GM19025 (cell line): Measurements from ENCODE around the gene CD160.
"Not testable (repeated sequence)": the region's sequence is repeated elsewhere in the genome, so short reads cannot be mapped to it uniquely, and the experiment has no call there.

Experiments used
- ATAC-seq: cut with Tn5 transposase; IDR thresholded peaks from one replicate; pipeline ENCODE4 v1.9.1; 2021; ENCODE audit warnings: mild to moderate bottlenecking, low read depth, moderate library complexity; ENCODE audit not compliant: unreplicated experiment

CD160 gene

GRCh38 chr1:145757420-145757819 is 38.1 kb downstream of the CD160 start:
- ATAC-seq, result no peak

GRCh38 chr1:145758116-145758515 is 38.8 kb downstream of the CD160 start:
- ATAC-seq, result no peak

GRCh38 chr1:145758575-145758974 is 39.3 kb downstream of the CD160 start:
- ATAC-seq, result no peak

- ATAC-seq, result no peak
Observed at GRCh38 chr1:145759721-145760120, 40.4 kb downstream of the CD160 start.

- ATAC-seq, result not testable (repeated sequence)
Observed at GRCh38 chr1:145760395-145760949, 41.2 kb downstream of the CD160 start.

- ATAC-seq, result not testable (repeated sequence)
Observed at GRCh38 chr1:145761498-145761897, 42.2 kb downstream of the CD160 start.

- not testable (repeated sequence) for ATAC-seq
Observed at GRCh38 chr1:145762001-145762400, 42.7 kb downstream of the CD160 start.

GRCh38 chr1:145764231-145764940 is 45.1 kb downstream of the CD160 start:
- not testable (repeated sequence) for ATAC-seq

GRCh38 chr1:145765127-145765526 is 45.8 kb downstream of the CD160 start:
- ATAC-seq, result not testable (repeated sequence)

GRCh38 chr1:145765585-145766360 is 46.5 kb downstream of the CD160 start:
- not testable (repeated sequence) for ATAC-seq

- not testable (repeated sequence) for ATAC-seq
Observed at GRCh38 chr1:145766926-145767325, 47.6 kb downstream of the CD160 start.

GRCh38 chr1:145768004-145768403 is 48.7 kb downstream of the CD160 start:
- ATAC-seq, result not testable (repeated sequence)

GRCh38 chr1:145771056-145771455 is 51.8 kb downstream of the CD160 start:
- ATAC-seq, result no peak

- ATAC-seq, result no peak
Observed at GRCh38 chr1:145773423-145773822, 54.1 kb downstream of the CD160 start.

GRCh38 chr1:145777357-145778145 is 58.3 kb downstream of the CD160 start:
- ATAC-seq, result no peak

GRCh38 chr1:145778146-145778540 is 58.8 kb downstream of the CD160 start:
- ATAC-seq, result no peak

- ATAC-seq, result no peak
Observed at GRCh38 chr1:145782272-145783099, 63.2 kb downstream of the CD160 start.

GRCh38 chr1:145784409-145784808 is 65.1 kb downstream of the CD160 start:
- no peak for ATAC-seq

- ATAC-seq, result no peak
Observed at GRCh38 chr1:145785547-145785946, 66.2 kb downstream of the CD160 start.

- no peak for ATAC-seq
Observed at GRCh38 chr1:145786271-145786670, 67.0 kb downstream of the CD160 start.
